ENCODE data around the gene CTDSPL2.

The CTDSPL2 gene

GRCh38 chr15:44426975-44427755 is at the start of gene CTDSPL2:
Gene CTDSPL2 (plus strand): TSS chr15:44427629. CDS start chr15:44459015, 31,386 bp downstream.
- peak; percentile 23 for TF ChIP-seq CTCF (IDR thresholded peaks at IDR 0.05; ENCODE audit: insufficient read depth, low read depth, low read length, missing control alignments)
- DNase-seq (ENCODE audit: low read depth), result peak; percentile 99
- H3K4me3 ChIP-seq (ENCODE audit: low read length), result peak within 1 kb of the TSS; percentile 91

GRCh38 chr15:44381236-44381635 is 46.2 kb upstream of the CTDSPL2 start:
- no peak for DNase-seq (ENCODE audit: low read depth)

GRCh38 chr15:44385344-44385942 is 42.0 kb upstream of the CTDSPL2 start:
- H3K4me3 ChIP-seq (ENCODE audit: low read length), result no peak overlapping the region
- DNase-seq (ENCODE audit: low read depth), result no peak
- no peak for TF ChIP-seq CTCF (IDR thresholded peaks at IDR 0.05; ENCODE audit: insufficient read depth, low read depth, low read length, missing control alignments)

More at GRCh38 chr15:44381236-44381635, 46.2 kb upstream of the CTDSPL2 start:
- no peak overlapping the region for H3K4me3 ChIP-seq (ENCODE audit: low read length)
- TF ChIP-seq CTCF (IDR thresholded peaks at IDR 0.05; ENCODE audit: insufficient read depth, low read depth, low read length, missing control alignments), result no peak

GRCh38 chr15:44394062-44394461 is 33.4 kb upstream of the CTDSPL2 start:
- H3K4me3 ChIP-seq (ENCODE audit: low read length), result no peak overlapping the region
- TF ChIP-seq CTCF (IDR thresholded peaks at IDR 0.05; ENCODE audit: insufficient read depth, low read depth, low read length, missing control alignments), result no peak
- DNase-seq (ENCODE audit: low read depth), result no peak

GRCh38 chr15:44394562-44394961 is 32.9 kb upstream of the CTDSPL2 start:
- H3K4me3 ChIP-seq (ENCODE audit: low read length), result no peak overlapping the region
- peak; percentile 21 for DNase-seq (ENCODE audit: low read depth)
- TF ChIP-seq CTCF (IDR thresholded peaks at IDR 0.05; ENCODE audit: insufficient read depth, low read depth, low read length, missing control alignments), result no peak

GRCh38 chr15:44397869-44398268 is 29.6 kb upstream of the CTDSPL2 start:
- no peak overlapping the region for H3K4me3 ChIP-seq (ENCODE audit: low read length)
- no peak for TF ChIP-seq CTCF (IDR thresholded peaks at IDR 0.05; ENCODE audit: insufficient read depth, low read depth, low read length, missing control alignments)
- no peak for DNase-seq (ENCODE audit: low read depth)

Measured in epithelial cell of esophagus (primary cell).